HG03139 (cell line): ENCODE data around the gene NCF4.

Source experiments
- ATAC-seq: cut with Tn5 transposase; IDR thresholded peaks from one replicate; pipeline ENCODE4 v1.9.1; 2021; ENCODE audit not compliant: unreplicated experiment

Gene NCF4

GRCh38 chr22:36921309-36922104 is 60.7 kb downstream of the NCF4 start:
- ATAC-seq, result no peak

DNA sequence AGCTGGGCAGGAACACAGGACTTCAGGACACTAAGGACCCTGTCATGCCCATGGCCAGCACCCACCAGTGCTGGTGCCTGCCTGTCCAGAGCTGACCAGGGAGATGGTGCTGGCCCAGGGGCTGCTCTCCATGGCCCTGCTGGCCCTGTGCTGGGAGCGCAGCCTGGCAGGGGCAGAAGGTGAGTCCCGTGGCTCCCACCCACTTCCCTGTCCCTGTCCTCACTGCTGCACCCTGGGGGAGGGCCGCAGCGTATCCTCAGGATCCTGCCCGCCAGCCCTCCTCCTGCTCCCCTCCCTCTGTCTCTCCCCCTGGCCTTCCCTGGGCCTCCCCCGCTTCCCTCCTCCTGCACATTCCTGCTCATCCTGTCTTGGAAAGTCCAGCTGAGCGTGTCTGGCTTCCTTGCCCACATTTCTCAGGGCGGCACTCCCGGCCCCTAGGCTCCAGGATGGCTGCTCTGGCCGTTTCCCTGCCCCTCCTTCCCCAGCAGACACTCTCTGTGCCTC is 61.4 kb downstream of the NCF4 start:
- no peak for ATAC-seq

GRCh38 chr22:36922711-36923110 is 61.9 kb downstream of the NCF4 start:
- no peak for ATAC-seq

DNA sequence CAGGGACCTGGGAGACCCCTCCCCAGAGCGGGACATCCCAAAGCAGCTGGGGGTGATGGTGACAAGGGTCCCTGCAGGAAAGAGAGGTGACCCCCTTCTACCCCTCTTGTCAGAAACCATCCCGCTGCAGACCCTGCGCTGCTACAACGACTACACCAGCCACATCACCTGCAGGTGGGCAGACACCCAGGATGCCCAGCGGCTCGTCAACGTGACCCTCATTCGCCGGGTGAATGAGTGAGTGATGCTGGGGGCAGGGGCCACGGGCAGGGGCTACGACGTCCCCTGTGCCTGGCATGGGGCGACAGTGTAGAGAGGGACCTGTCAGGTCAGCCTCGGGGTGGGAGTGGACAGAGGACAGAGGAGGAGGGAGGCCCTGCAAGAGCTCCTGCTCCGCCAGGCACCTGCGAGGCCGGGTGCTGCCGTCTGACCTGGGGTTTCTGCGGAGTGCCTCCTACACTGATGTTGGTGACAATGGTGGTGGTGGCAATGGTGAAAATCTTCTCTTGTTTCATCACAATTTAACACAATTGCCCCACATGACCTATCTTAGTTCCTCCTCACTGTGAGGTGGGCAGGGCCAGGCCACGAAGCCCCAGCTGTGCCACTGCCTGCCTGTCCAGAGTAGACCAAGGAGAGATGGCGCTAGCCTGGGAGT is 62.5 kb downstream of the NCF4 start:
- no peak for ATAC-seq

- no peak for ATAC-seq
Observed at GRCh38 chr22:36924151-36924698, 63.4 kb downstream of the NCF4 start.

- ATAC-seq, result no peak
Observed at GRCh38 chr22:36925388-36926290, 64.8 kb downstream of the NCF4 start.

GRCh38 chr22:36926309-36926708 is 65.5 kb downstream of the NCF4 start:
- no peak for ATAC-seq

GRCh38 chr22:36926721-36927435 is 66.1 kb downstream of the NCF4 start:
- no peak for ATAC-seq
